Keratinocyte (primary cell): Measurements from ENCODE around the gene ZNF285. TPM values are rescaled to one million over a fixed set of nuclear protein-coding genes. Genes with fewer than 3 reads are reported as not detected.

Source experiments
- DNase-seq: peaks from one replicate; pipeline ENCODE4 v3.0.0-alpha.2; 2011; ENCODE audit warnings: low read depth, missing footprints, low spot score
- FAIRE-seq: peaks from 2 replicates; lab custom pipeline; 2011; peaks lifted over from hg19 to GRCh38; lab: Jason Lieb, UNC
- H2AFZ ChIP-seq: 2 replicates; pipeline ENCODE4 v1.6.0; 2012; ENCODE audit warnings: low read length, control low read depth, inconsistent platforms; ENCODE audit not compliant: control insufficient read depth
- H3K27ac ChIP-seq: 2 replicates; pipeline ENCODE4 v1.5.1; 2011; ENCODE audit warnings: low read length; ENCODE audit not compliant: control insufficient read depth, insufficient read depth
- H3K27me3 ChIP-seq: 3 replicates; pipeline ENCODE4 v1.6.0; 2011; ENCODE audit warnings: low read length; ENCODE audit not compliant: control insufficient read depth, insufficient read depth; ENCODE audit errors: extremely low read depth
- H3K36me3 ChIP-seq, 2 experiments: 2 replicates in 1 of 2; 3 replicates in 1 of 2; pipeline ENCODE4 v1.5.1; 2011; ENCODE audit warnings: low read length in 2 of 2, mild to moderate bottlenecking in 1 of 2; ENCODE audit not compliant: control insufficient read depth in 2 of 2, insufficient read depth in 2 of 2; ENCODE audit errors: extremely low read depth in 1 of 2
- H3K4me1 ChIP-seq: 3 replicates; pipeline ENCODE4 v1.5.1; 2011; ENCODE audit warnings: low read length; ENCODE audit not compliant: control insufficient read depth, insufficient read depth; ENCODE audit errors: extremely low read depth
- H3K4me2 ChIP-seq: 3 replicates; pipeline ENCODE4 v1.6.0; 2011; ENCODE audit warnings: low read depth, low read length; ENCODE audit not compliant: control insufficient read depth, insufficient read depth; ENCODE audit errors: extremely low read depth
- H3K4me3 ChIP-seq, 3 experiments: fragments of 200-600 bp in 1 of 3; sonication (generic) in 1 of 3; 2 replicates in 2 of 3; 3 replicates in 1 of 3; pipeline ENCODE4 v1.5.1; 2011 to 2016; ENCODE audit warnings: low read length in 3 of 3, mild to moderate bottlenecking in 3 of 3, control low read depth in 2 of 3, inconsistent platforms in 1 of 3, low read depth in 1 of 3, mixed read lengths in 1 of 3, mixed run types in 1 of 3, moderate library complexity in 1 of 3; ENCODE audit not compliant: control insufficient read depth in 2 of 3, insufficient read depth in 2 of 3; ENCODE audit errors: extremely low read depth in 1 of 3
- H3K79me2 ChIP-seq: 2 replicates; pipeline ENCODE4 v1.6.0; 2012; ENCODE audit warnings: low read length; ENCODE audit not compliant: control insufficient read depth, insufficient read depth
- H3K9ac ChIP-seq: 3 replicates; pipeline ENCODE4 v1.6.0; 2011; ENCODE audit warnings: low read length; ENCODE audit not compliant: control insufficient read depth, insufficient read depth; ENCODE audit errors: extremely low read depth
- H3K9me1 ChIP-seq: 3 replicates; pipeline ENCODE4 v1.6.0; 2011; ENCODE audit warnings: low read length; ENCODE audit not compliant: control insufficient read depth, insufficient read depth; ENCODE audit errors: extremely low read depth
- H3K9me3 ChIP-seq: 2 replicates; pipeline ENCODE4 v1.5.1; 2012; ENCODE audit warnings: low read depth, low read length; ENCODE audit not compliant: control insufficient read depth
- H4K20me1 ChIP-seq: 3 replicates; pipeline ENCODE4 v1.6.0; 2011; ENCODE audit warnings: low read length; ENCODE audit not compliant: control insufficient read depth, insufficient read depth; ENCODE audit errors: extremely low read depth
- CTCF ChIP-seq, 3 experiments: IDR thresholded peaks in 1 of 3; conservative IDR thresholded peaks in 1 of 3; optimal IDR thresholded peaks in 1 of 3; 2 replicates in 2 of 3; 3 replicates in 1 of 3; pipeline versions ENCODE3 to v1.5.1; 2011; ENCODE audit warnings: low read length in 3 of 3, mild to moderate bottlenecking in 3 of 3, moderate library complexity in 2 of 3, control low read depth in 1 of 3, inconsistent platforms in 1 of 3; ENCODE audit not compliant: insufficient read depth in 2 of 3; ENCODE audit errors: extremely low read depth in 1 of 3
- EZH2 ChIP-seq: IDR thresholded peaks from one replicate; pipeline ENCODE4 v1.6.1; 2012; ENCODE audit warnings: inconsistent platforms, mild to moderate bottlenecking, low read length, moderate library complexity
- dilution Hi-C: fragments of 300-500 bp; cut with MboI; formaldehyde crosslinking; loops from one replicate; pipeline ENCODE4 v1.7.0; 2020; ENCODE audit warnings: low sequenced_read_pairs; ENCODE audit not compliant: extremely low pct_ligation_motif_present
- polyA plus RNA-seq, 5 experiments: library from polyadenylated mRNA; depleted of rRNA in 3 of 5; stranded (reverse) in 3 of 5; stranded (forward) in 1 of 5; unstranded in 1 of 5; fragments of >200 nt; gene quantifications; 1 replicate in 1 of 5; 2 replicates in 3 of 5; 3 replicates in 1 of 5; pipeline versions ENCODE4 v1.2.1 to v1.2.3, GENCODE V29; 2011 to 2012; ENCODE audit warnings: missing spikeins in 2 of 5, low read depth in 1 of 5, low replicate concordance in 1 of 5

The ZNF285 gene
- polyA plus RNA-seq, 1 donor (not counting 4 experiments of a cell fraction or from before 2014, with no cell fraction given) = 1.7 TPM

GRCh38 chr19:44374789-44375188, 26.6 kb downstream of the ZNF285 start:
- FAIRE-seq = no peak

DNA sequence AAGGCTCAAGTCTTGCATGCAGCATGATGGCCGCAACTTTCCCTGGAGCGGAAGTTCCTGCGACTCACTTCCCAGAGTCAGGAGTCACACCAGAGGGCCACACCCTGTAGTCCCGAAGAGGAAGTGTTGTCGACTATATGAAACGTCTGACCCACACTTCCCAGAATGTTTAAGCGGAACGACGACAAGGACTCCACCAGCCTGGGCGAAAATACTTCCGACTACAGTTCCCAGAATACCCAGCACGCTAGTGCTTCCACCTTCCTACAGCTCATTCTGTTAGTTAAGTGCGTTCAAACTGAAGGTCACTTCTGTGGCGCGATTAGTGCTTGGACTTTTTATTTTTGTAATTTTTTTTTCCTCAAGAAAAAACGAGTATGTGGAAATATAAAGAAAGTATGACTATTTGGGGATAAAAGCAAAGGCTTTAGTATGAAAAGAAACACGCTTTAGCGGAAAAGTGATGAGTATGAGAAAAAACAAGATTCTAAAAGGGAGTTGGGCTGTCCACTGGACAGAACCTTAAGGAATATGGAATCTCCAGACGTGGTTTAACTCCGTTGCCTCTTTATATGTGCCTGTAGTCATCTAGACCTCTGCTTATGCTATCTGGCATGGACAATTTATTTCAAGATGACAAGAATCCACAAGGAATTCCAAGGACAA, 29.5 kb downstream of the ZNF285 start:
- H3K4me2 ChIP-seq = no peak overlapping the region
- FAIRE-seq (no peak), DNase-seq (no peak)
- H3K9ac ChIP-seq = no peak overlapping the region
- TF ChIP-seq EZH2 = no peak
- no peak for TF ChIP-seq CTCF (optimal IDR thresholded peaks at IDR 0.05 in 1 of 3, IDR thresholded peaks at IDR 0.05 in 1 of 3, conservative IDR thresholded peaks at IDR 0.05 in 1 of 3; ENCODE audit: extremely low read depth in 1 of 3, insufficient read depth in 2 of 3, low read length in 3 of 3)
- H3K36me3 ChIP-seq = no peaks in the 10 kb centered on the region
- no peak overlapping the region for H3K4me3 ChIP-seq
- H2AFZ ChIP-seq = no peak overlapping the region
- H3K27me3 ChIP-seq = no peaks in the 10 kb centered on the region
- no peaks in the 10 kb centered on the region for H3K4me1 ChIP-seq
- H3K9me1 ChIP-seq = no peaks in the 10 kb centered on the region
- no peaks in the 10 kb centered on the region for H3K9me3 ChIP-seq
- H3K79me2 ChIP-seq = no peaks in the 10 kb centered on the region
- no peak overlapping the region for H3K27ac ChIP-seq
- dilution Hi-C loops = no loop called here
- H4K20me1 ChIP-seq = no peaks in the 10 kb centered on the region

More at GRCh38 chr19:44374789-44375188, 26.6 kb downstream of the ZNF285 start:
- Histone ChIP-seq H3K27me3 (no peaks in the 10 kb centered on the region), H3K4me1 (no peaks in the 10 kb centered on the region), H3K27ac (no peak overlapping the region), H4K20me1 (no peaks in the 10 kb centered on the region), H3K4me2 (no peak overlapping the region), H2AFZ (no peak overlapping the region), H3K36me3 (no peaks in the 10 kb centered on the region), H3K9me3 (no peaks in the 10 kb centered on the region), H3K9ac (no peak overlapping the region), H3K4me3 (no peak overlapping the region), H3K9me1 (no peaks in the 10 kb centered on the region), H3K79me2 (no peaks in the 10 kb centered on the region)
- dilution Hi-C loops = no loop called here
- TF ChIP-seq EZH2 (no peak), CTCF (optimal IDR thresholded peaks at IDR 0.05 in 1 of 3, IDR thresholded peaks at IDR 0.05 in 1 of 3, conservative IDR thresholded peaks at IDR 0.05 in 1 of 3; ENCODE audit: extremely low read depth in 1 of 3, insufficient read depth in 2 of 3, low read length in 3 of 3) (no peak)
- no peak for DNase-seq
